Caco-2 (cell line): ENCODE data around the gene NPIPA3. TPM values are rescaled to one million over a fixed set of nuclear protein-coding genes. Genes with fewer than 3 reads are reported as not detected.
"Not testable (repeated sequence)": the region's sequence is repeated elsewhere in the genome, so short reads cannot be mapped to it uniquely, and the experiment has no call there.

Source experiments
- Bru-seq: library from RNA; stranded (reverse); fragments of 400-500 nt; gene quantifications from one replicate; lab custom pipeline; 2021; lab: Mats Ljungman, UMichigan
- BruChase-seq, 2 experiments: library from RNA; stranded (reverse); fragments of 400-500 nt; gene quantifications; one replicate each; lab custom pipeline; 2021; lab: Mats Ljungman, UMichigan
- BruUV-seq: library from RNA; stranded (reverse); fragments of 400-500 nt; replicated peaks from 2 replicates; lab custom pipeline; 2021; lab: Mats Ljungman, UMichigan
- CTCF ChIA-PET: fragments of 300-600 bp; sonication (Branson Sonifier 250); formaldehyde crosslinking; loops from one replicate; lab custom pipeline; 2022; ENCODE audit warnings: antibody characterized with exemption; lab: Charles Lee
- POLR2A ChIA-PET: fragments of 300-600 bp; sonication (Branson Sonifier 250); formaldehyde crosslinking; loops from one replicate; lab custom pipeline; 2022; ENCODE audit warnings: antibody characterized with exemption; lab: Charles Lee
- DNase-seq, 2 experiments: peaks; one replicate each; pipeline versions ENCODE4 v3.0.0 to v3.0.0-alpha.2; 2020 to 2022
- H3K27me3 ChIP-seq: replicated peaks from 2 replicates; pipeline ENCODE4 v1.6.0; 2011; ENCODE audit warnings: low read length; ENCODE audit not compliant: control insufficient read depth, insufficient read depth
- H3K36me3 ChIP-seq: 2 replicates; pipeline ENCODE4 v1.5.1; 2011; ENCODE audit warnings: low read length; ENCODE audit not compliant: control insufficient read depth, insufficient read depth
- H3K4me1 ChIP-seq: fragments of 250-450 bp; sonication (Bioruptor Pico); 2 replicates; pipeline ENCODE4 v1.5.1; 2020; ENCODE audit warnings: mild to moderate bottlenecking
- H3K4me3 ChIP-seq: 2 replicates; pipeline ENCODE4 v1.5.1; 2011; ENCODE audit warnings: low read depth, mild to moderate bottlenecking, control low read depth, low read length
- H3K9me3 ChIP-seq: fragments of 250-450 bp; sonication (Bioruptor Pico); 2 replicates; pipeline ENCODE4 v1.5.1; 2020; ENCODE audit warnings: mild to moderate bottlenecking, moderate library complexity
- H3K27ac Mint-ChIP-seq: one replicate; pipeline ENCODE4 v1.8.0; 2022; ENCODE audit warnings: mixed read lengths; ENCODE audit not compliant: unreplicated experiment
- H3K27me3 Mint-ChIP-seq: one replicate; pipeline ENCODE4 v1.8.0; 2022; ENCODE audit warnings: mixed read lengths; ENCODE audit not compliant: insufficient read depth, unreplicated experiment
- H3K36me3 Mint-ChIP-seq: one replicate; pipeline ENCODE4 v1.8.0; 2022; ENCODE audit warnings: mild to moderate bottlenecking, mixed read lengths; ENCODE audit not compliant: insufficient read depth, unreplicated experiment
- H3K4me1 Mint-ChIP-seq: one replicate; pipeline ENCODE4 v1.8.0; 2022; ENCODE audit warnings: low read depth, mixed read lengths; ENCODE audit not compliant: unreplicated experiment
- H3K4me3 Mint-ChIP-seq: one replicate; pipeline ENCODE4 v1.8.0; 2022; ENCODE audit warnings: mild to moderate bottlenecking, moderate library complexity, mixed read lengths; ENCODE audit not compliant: unreplicated experiment
- H3K9me3 Mint-ChIP-seq: one replicate; pipeline ENCODE4 v1.8.0; 2022; ENCODE audit warnings: mixed read lengths; ENCODE audit not compliant: unreplicated experiment
- CTCF ChIP-seq, 2 experiments: fragments of 200-600 bp in 1 of 2; IDR thresholded peaks; 1 replicate in 1 of 2; 2 replicates in 1 of 2; pipeline versions ENCODE4 v1.5.1 to v1.8.0; 2011 to 2022; ENCODE audit warnings: antibody characterized with exemption in 1 of 2, control low read depth in 1 of 2, inconsistent platforms in 1 of 2, low read depth in 1 of 2, low read length in 1 of 2, mild to moderate bottlenecking in 1 of 2, moderate library complexity in 1 of 2; ENCODE audit not compliant: insufficient read depth in 1 of 2, severe bottlenecking in 1 of 2, unreplicated experiment in 1 of 2
- intact Hi-C: fragments of 100-400 bp; cut with micrococcal nuclease; formaldehyde crosslinking; loops from one replicate; pipeline ENCODE4 v1.10.0; 2022; ENCODE audit not compliant: unreplicated experiment
- long read RNA-seq: library from polyadenylated mRNA; stranded (forward); transcript quantifications from one replicate; pipeline ENCODE4 v2.0.0, GENCODE V29; 2022
- total RNA-seq: library from RNA; stranded (reverse); gene quantifications from 2 replicates; pipeline ENCODE4 v1.2.3, GENCODE V29; 2022

NPIPA3 gene
- total RNA-seq: 1.8 TPM in 1 of 2 replicates, not detected in the other
- Bru-seq, nascent RNA: percentile 6 among the genes with signal in this experiment
- BruChase-seq, experiment 1, labeled RNA remaining after a 2-hour chase: percentile 13 among the genes with signal in this experiment
- percentile 8 among the genes with signal in this experiment for BruChase-seq, experiment 2, labeled RNA remaining after a 6-hour chase
- long read RNA-seq: 0 reads

GRCh38 chr16:14703156-14704011, at the start of gene NPIPA3:
Gene NPIPA3, plus strand, starts transcription at chr16:14703411. Its CDS starts 5,533 bp downstream, at chr16:14708944.
- H3K36me3 ChIP-seq, POLR2A ChIA-PET, H3K9me3 Mint-ChIP-seq, H3K27ac Mint-ChIP-seq, H3K4me3 ChIP-seq, H3K9me3 ChIP-seq, CTCF ChIA-PET, intact Hi-C loops, H3K4me3 Mint-ChIP-seq, H3K4me1 Mint-ChIP-seq, H3K27me3 Mint-ChIP-seq, H3K4me1 ChIP-seq, H3K27me3 ChIP-seq, H3K36me3 Mint-ChIP-seq, BruUV-seq, DNase-seq: not testable (repeated sequence)

- Mint-ChIP-seq H3K9me3 (no peaks in the 10 kb centered on the region), H3K27ac (no peak overlapping the region), H3K4me1 (no peaks in the 10 kb centered on the region), H3K4me3 (no peak overlapping the region), H3K27me3 (no peaks in the 10 kb centered on the region), H3K36me3 (peaks cover 48% of the 10 kb centered on the region)
- no peaks in the 10 kb centered on the region for H3K9me3 ChIP-seq
- ChIA-PET POLR2A (no interaction called here), CTCF (no interaction called here)
- H3K27me3 ChIP-seq: no peaks in the 10 kb centered on the region
- H3K4me1 ChIP-seq: peaks cover 13% of the 10 kb centered on the region
- DNase-seq: peak in 1 of 2 experiments; percentile 7
- no TSS peak for BruUV-seq
- intact Hi-C loops: no loop called here
- no peak overlapping the region for H3K4me3 ChIP-seq
- TF ChIP-seq CTCF (IDR thresholded peaks at IDR 0.05; ENCODE audit: insufficient read depth in 1 of 2, low read depth in 1 of 2, low read length in 1 of 2, severe bottlenecking in 1 of 2, unreplicated experiment in 1 of 2): no peak
- no peaks in the 10 kb centered on the region for H3K36me3 ChIP-seq
Measured at GRCh38 chr16:14658063-14658462, 45.1 kb upstream of the NPIPA3 start.

- intact Hi-C loops: no loop called here
- H3K36me3 Mint-ChIP-seq: peaks cover 49% of the 10 kb centered on the region
- no TSS peak for BruUV-seq
- no peaks in the 10 kb centered on the region for H3K9me3 ChIP-seq
- ChIA-PET CTCF (no interaction called here), POLR2A (no interaction called here)
- H3K27me3 Mint-ChIP-seq: no peaks in the 10 kb centered on the region
- no peak overlapping the region for H3K4me3 Mint-ChIP-seq
- no peak for DNase-seq
- H3K27me3 ChIP-seq: no peaks in the 10 kb centered on the region
- H3K4me1 ChIP-seq: no peaks in the 10 kb centered on the region
- no peaks in the 10 kb centered on the region for H3K9me3 Mint-ChIP-seq
- no peak overlapping the region for H3K27ac Mint-ChIP-seq
- no peak for TF ChIP-seq CTCF (IDR thresholded peaks at IDR 0.05; ENCODE audit: insufficient read depth in 1 of 2, low read depth in 1 of 2, low read length in 1 of 2, severe bottlenecking in 1 of 2, unreplicated experiment in 1 of 2)
- H3K4me1 Mint-ChIP-seq: no peaks in the 10 kb centered on the region
- peaks cover 2% of the 10 kb centered on the region for H3K36me3 ChIP-seq
- H3K4me3 ChIP-seq: no peak overlapping the region
Measured at GRCh38 chr16:14667347-14668266, 35.6 kb upstream of the NPIPA3 start.
